HG03521 (cell line): ENCODE data around the gene TNIP3.
A peak's percentile ranks its signal among the peaks of the same experiment; 100 is the strongest.

Source experiments
- ATAC-seq: cut with Tn5 transposase; IDR thresholded peaks from one replicate; pipeline ENCODE4 v1.9.1; 2021; ENCODE audit warnings: mild to moderate bottlenecking, moderate library complexity; ENCODE audit not compliant: unreplicated experiment

TNIP3 gene

GRCh38 chr4:121140716-121141460 is 23.2 kb downstream of the TNIP3 start:
- ATAC-seq, result no peak

GRCh38 chr4:121139533-121140222 is 24.4 kb downstream of the TNIP3 start:
- ATAC-seq, result peak; percentile 71

- no peak for ATAC-seq
Observed at GRCh38 chr4:121138039-121138825, 25.9 kb downstream of the TNIP3 start.

GRCh38 chr4:121130326-121130660 is 33.8 kb downstream of the TNIP3 start:
- no peak for ATAC-seq

- no peak for ATAC-seq
Observed at GRCh38 chr4:121129606-121130325, 34.4 kb downstream of the TNIP3 start.

GRCh38 chr4:121127100-121127499 is 37.0 kb downstream of the TNIP3 start:
- ATAC-seq, result no peak

- ATAC-seq, result no peak
Observed at GRCh38 chr4:121126449-121127006, 37.6 kb downstream of the TNIP3 start.

- ATAC-seq, result no peak
Observed at GRCh38 chr4:121125498-121125885, 38.6 kb downstream of the TNIP3 start.

GRCh38 chr4:121122661-121123060 is 41.5 kb downstream of the TNIP3 start:
- ATAC-seq, result no peak

- no peak for ATAC-seq
Observed at GRCh38 chr4:121119715-121120114, 44.4 kb downstream of the TNIP3 start.

GRCh38 chr4:121118344-121118743 is 45.8 kb downstream of the TNIP3 start:
- no peak for ATAC-seq

- no peak for ATAC-seq
Observed at GRCh38 chr4:121114756-121115155, 49.4 kb downstream of the TNIP3 start.

GRCh38 chr4:121112530-121112929 is 51.6 kb downstream of the TNIP3 start:
- no peak for ATAC-seq

- ATAC-seq, result no peak
Observed at GRCh38 chr4:121108557-121108956, 55.6 kb downstream of the TNIP3 start.

GRCh38 chr4:121107507-121107906 is 56.6 kb downstream of the TNIP3 start:
- ATAC-seq, result no peak

- no peak for ATAC-seq
Observed at GRCh38 chr4:121100093-121100775, 63.9 kb downstream of the TNIP3 start.

GRCh38 chr4:121098266-121098665 is 65.9 kb downstream of the TNIP3 start:
- no peak for ATAC-seq

- no peak for ATAC-seq
Observed at GRCh38 chr4:121096629-121097028, 67.5 kb downstream of the TNIP3 start.

GRCh38 chr4:121096191-121096590 is 67.9 kb downstream of the TNIP3 start:
- ATAC-seq, result no peak

GRCh38 chr4:121094297-121094966 is 69.7 kb downstream of the TNIP3 start:
- no peak for ATAC-seq
